ENCODE results near the gene SYT1.

The SYT1 gene

DNA sequence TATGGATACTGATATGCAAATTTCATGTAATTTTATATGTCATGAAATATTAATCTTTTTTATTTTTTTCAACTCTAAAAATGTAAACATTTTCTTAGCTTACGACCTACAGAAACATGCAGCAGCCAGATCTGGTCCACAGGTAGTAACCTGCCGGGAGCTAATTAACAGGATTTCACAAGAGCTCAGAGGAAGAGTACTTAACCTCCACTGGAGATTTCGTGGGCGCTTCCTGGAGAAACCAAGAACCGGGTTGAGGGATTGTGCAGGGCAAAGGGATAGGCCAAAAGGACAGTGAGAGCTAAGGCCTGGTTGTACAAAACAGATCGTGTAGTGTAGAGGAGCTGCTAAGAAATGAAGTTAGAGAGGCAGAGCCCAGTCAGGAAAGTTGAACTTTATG is 510.5 kb downstream of the SYT1 start:
- Histone ChIP-seq H3K36me3 (ENCODE audit: control insufficient read depth in 2 of 2, insufficient read depth in 1 of 2, low read length in 2 of 2) (no peaks in the 10 kb centered on the region), H3K4me3 (ENCODE audit: low read depth, low read length) (no peak overlapping the region), H3K27ac (ENCODE audit: extremely low read depth, low read depth, low read length) (no peak overlapping the region), H3K4me1 (ENCODE audit: control insufficient read depth, insufficient read depth, low read length) (peaks cover 2% of the 10 kb centered on the region; the same call in 1 of the 2 replicates), H3K9me3 (ENCODE audit: control insufficient read depth, insufficient read depth, low read depth, low read length) (no peaks in the 10 kb centered on the region)
- CTCF ChIA-PET: interaction anchor here (0.6 to 0.9 kb wide), 8 partner anchors 26 to 1151 kb away, joined by 3 to 5 read pairs (median 3); no protein-coding TSS in a partner anchor
- POLR2A ChIA-PET: no interaction called here
- no peak for TF ChIP-seq ZNF654 (tag by site-specific recombination; IDR thresholded peaks at IDR 0.05; ENCODE audit: low read depth)

GRCh38 chr12:79378496-79378895 is 513.9 kb downstream of the SYT1 start:
- CTCF ChIA-PET: no interaction called here
- Histone ChIP-seq H3K4me3 (ENCODE audit: low read depth, low read length) (no peak overlapping the region), H3K36me3 (ENCODE audit: control insufficient read depth in 2 of 2, insufficient read depth in 1 of 2, low read length in 2 of 2) (no peaks in the 10 kb centered on the region), H3K4me1 (ENCODE audit: control insufficient read depth, insufficient read depth, low read length) (peaks cover 2% of the 10 kb centered on the region; the same call in 1 of the 2 replicates), H3K9me3 (ENCODE audit: control insufficient read depth, insufficient read depth, low read depth, low read length) (no peaks in the 10 kb centered on the region), H3K27ac (ENCODE audit: extremely low read depth, low read depth, low read length) (no peak overlapping the region)
- no peak for TF ChIP-seq KLF16 (tag by site-specific recombination; IDR thresholded peaks at IDR 0.05)
- no peak for TF ChIP-seq ZNF529 (tag by site-specific recombination; IDR thresholded peaks at IDR 0.05; ENCODE audit: insufficient replicate concordance)
- TF ChIP-seq ZNF677 (tag by site-specific recombination; IDR thresholded peaks at IDR 0.05): no peak
- TF ChIP-seq ZNF24 (tag by site-specific recombination; IDR thresholded peaks at IDR 0.05): no peak
- TF ChIP-seq, protein P1, sequence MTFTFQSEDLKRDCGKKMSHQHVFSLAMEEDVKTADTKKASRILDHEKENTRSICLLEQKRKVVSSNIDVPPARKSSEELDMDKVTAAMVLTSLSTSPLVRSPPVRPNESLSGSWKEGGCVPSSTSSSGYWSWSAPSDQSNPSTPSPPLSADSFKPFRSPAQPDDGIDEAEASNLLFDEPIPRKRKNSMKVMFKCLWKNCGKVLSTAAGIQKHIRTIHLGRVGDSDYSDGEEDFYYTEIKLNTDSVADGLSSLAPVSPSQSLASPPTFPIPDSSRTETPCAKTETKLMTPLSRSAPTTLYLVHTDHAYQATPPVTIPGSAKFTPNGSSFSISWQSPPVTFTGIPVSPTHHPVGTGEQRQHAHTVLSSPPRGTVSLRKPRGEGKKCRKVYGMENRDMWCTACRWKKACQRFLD (tag by site-specific recombination; IDR thresholded peaks at IDR 0.05): no peak
- POLR2A ChIA-PET: no interaction called here

GRCh38 chr12:79380402-79380801 is 515.8 kb downstream of the SYT1 start:
- Histone ChIP-seq H3K4me1 (ENCODE audit: control insufficient read depth, insufficient read depth, low read length) (peaks cover 2% of the 10 kb centered on the region; the same call in 1 of the 2 replicates), H3K36me3 (ENCODE audit: control insufficient read depth in 2 of 2, insufficient read depth in 1 of 2, low read length in 2 of 2) (no peaks in the 10 kb centered on the region), H3K27ac (ENCODE audit: extremely low read depth, low read depth, low read length) (no peak overlapping the region), H3K9me3 (ENCODE audit: control insufficient read depth, insufficient read depth, low read depth, low read length) (no peaks in the 10 kb centered on the region), H3K4me3 (ENCODE audit: low read depth, low read length) (no peak overlapping the region)
- CTCF ChIA-PET: no interaction called here
- no peak for TF ChIP-seq CTCF (tag by site-specific recombination; IDR thresholded peaks at IDR 0.05)
- TF ChIP-seq ZNF274 (IDR thresholded peaks at IDR 0.05; ENCODE audit: low read length): no peak
- TF ChIP-seq ZNF274 (tag by site-specific recombination; IDR thresholded peaks at IDR 0.05; ENCODE audit: borderline replicate concordance): no peak
- TF ChIP-seq ZNF10 (tag by site-specific recombination; IDR thresholded peaks at IDR 0.05): no peak
- no peak for TF ChIP-seq ZNF133 (tag by site-specific recombination; IDR thresholded peaks at IDR 0.05)
- TF ChIP-seq ZFP37 (tag by site-specific recombination; IDR thresholded peaks at IDR 0.05): no peak
- no peak for TF ChIP-seq ZIC2 (tag by site-specific recombination; IDR thresholded peaks at IDR 0.05)
- TF ChIP-seq ZSCAN4 (tag by site-specific recombination; IDR thresholded peaks at IDR 0.05): no peak
- POLR2A ChIA-PET: no interaction called here

All from HEK293 (cell line).